HFF-Myc (cell line): ENCODE measurements around the gene CHRNA5.
"Not testable (repeated sequence)": the region's sequence is repeated elsewhere in the genome, so short reads cannot be mapped to it uniquely, and the experiment has no call there.

Source experiments
- DNase-seq: peaks from one replicate; pipeline ENCODE4 v3.0.0-alpha.2; 2011; ENCODE audit warnings: low read depth; ENCODE audit errors: extremely low read depth
- H3K4me3 ChIP-seq: replicated peaks from 2 replicates; pipeline ENCODE4 v1.5.1; 2011; ENCODE audit warnings: low read depth, mild to moderate bottlenecking, control low read depth, low read length
- TF ChIP-seq, protein P1 (sequence below): IDR thresholded peaks from 2 replicates; pipeline ENCODE4 v1.5.1; 2012; ENCODE audit warnings: mild to moderate bottlenecking, low read depth, low read length, control low read depth; ENCODE audit errors: missing control alignments

The CHRNA5 gene

DNA sequence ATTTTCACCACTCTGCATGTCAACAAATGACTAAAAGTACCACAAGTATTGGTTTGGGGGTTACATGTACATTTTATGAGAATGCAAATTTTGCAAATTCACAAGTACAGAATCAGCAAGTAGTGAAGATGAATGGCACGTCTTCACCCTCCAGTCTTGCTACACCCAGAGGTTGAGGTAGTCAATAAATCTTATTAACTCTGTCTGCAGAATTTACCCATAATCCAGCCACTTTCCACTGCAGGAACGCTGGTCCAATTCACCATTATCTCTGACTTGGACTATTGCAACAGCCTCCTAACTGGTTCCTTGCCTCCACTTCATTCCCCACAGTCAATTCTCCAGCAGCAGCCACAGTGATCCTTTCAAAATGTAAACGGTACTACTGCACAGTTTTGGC is 14.5 kb upstream of the CHRNA5 start:
- H3K4me3 ChIP-seq, result no peak overlapping the region
- no peak for DNase-seq
- TF ChIP-seq, protein P1, sequence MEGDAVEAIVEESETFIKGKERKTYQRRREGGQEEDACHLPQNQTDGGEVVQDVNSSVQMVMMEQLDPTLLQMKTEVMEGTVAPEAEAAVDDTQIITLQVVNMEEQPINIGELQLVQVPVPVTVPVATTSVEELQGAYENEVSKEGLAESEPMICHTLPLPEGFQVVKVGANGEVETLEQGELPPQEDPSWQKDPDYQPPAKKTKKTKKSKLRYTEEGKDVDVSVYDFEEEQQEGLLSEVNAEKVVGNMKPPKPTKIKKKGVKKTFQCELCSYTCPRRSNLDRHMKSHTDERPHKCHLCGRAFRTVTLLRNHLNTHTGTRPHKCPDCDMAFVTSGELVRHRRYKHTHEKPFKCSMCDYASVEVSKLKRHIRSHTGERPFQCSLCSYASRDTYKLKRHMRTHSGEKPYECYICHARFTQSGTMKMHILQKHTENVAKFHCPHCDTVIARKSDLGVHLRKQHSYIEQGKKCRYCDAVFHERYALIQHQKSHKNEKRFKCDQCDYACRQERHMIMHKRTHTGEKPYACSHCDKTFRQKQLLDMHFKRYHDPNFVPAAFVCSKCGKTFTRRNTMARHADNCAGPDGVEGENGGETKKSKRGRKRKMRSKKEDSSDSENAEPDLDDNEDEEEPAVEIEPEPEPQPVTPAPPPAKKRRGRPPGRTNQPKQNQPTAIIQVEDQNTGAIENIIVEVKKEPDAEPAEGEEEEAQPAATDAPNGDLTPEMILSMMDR, result no peak

DNA sequence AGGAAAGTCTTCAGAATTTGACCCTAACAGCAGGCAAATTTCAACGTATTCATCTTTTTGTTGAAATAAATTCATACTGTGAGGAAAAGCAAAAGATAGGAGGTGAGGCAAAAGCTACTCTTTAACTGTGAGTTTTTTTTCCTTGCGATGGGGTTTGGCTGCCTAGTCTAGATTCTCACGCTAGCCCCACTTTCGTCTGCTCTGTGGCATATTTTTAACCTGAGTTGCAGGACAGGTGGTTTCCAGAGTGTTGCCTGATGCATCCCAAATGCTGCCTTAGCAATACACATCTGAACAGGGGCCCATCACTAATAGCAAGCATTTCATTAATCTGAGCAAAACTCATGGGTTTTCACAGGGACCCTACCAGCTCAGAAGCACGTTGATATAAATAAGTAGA is 13.4 kb upstream of the CHRNA5 start:
- TF ChIP-seq, protein P1, result no peak
- H3K4me3 ChIP-seq, result no peak overlapping the region
- DNase-seq, result no peak

DNA sequence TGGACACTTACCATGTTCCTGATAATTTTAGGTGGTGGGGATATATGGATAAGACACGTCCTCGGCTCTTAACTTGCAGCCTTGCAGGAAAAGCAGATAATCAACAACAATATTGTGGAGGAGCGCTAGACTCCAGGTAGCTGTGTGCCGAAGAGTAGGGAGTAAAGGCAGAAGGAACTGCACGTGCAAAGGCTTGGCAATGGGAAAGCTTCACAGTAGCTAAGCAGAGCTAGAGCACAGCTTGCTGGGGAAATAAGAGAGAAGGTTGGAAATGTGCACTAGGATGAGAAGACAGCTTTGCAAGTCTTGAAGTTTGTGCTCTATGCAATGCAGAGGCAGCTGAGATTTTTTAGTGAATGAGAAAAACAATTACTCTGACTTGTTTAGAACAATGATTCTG is 12.7 kb upstream of the CHRNA5 start:
- no peak for DNase-seq
- no peak overlapping the region for H3K4me3 ChIP-seq
- TF ChIP-seq, protein P1, result no peak

DNA sequence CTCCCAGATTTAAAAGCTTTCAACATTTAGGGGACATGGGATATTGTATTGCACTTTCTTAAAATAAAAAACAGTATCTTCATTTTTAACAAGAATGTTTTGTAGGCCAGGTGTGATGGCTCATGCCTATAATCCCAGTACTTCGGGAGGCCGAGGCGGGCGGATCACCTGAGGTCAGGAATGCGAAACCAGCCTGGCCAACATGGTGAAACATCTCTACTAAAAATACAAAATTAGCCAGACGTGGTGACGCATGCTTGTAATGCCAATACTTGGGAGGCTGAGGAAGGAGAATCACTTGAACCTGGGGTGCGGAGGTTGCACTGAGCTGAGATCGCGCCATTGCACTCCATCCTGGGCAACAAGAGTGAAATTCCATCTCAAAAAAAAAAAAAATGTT is 5.1 kb upstream of the CHRNA5 start:
- H3K4me3 ChIP-seq, DNase-seq: not testable (repeated sequence)

DNA sequence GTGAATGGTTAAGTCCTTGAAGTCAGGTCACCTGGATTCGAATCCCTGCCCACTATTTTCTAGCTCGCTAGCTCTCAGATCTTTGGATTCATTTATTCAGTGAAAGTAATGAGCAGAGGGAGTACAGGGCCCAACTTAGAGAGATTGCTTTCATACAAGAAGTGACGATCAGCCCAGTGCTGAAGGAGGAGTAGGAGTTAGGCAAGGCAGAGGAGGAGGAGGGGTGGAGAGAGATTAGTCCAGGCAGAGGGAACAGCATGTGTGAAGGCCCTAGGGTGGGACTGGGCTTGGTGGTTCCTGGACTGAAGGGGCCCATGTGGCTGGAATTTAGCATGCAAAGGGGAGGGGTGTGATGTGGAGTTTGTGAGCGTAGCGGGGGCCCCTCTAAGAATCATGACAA is 3.8 kb upstream of the CHRNA5 start:
- TF ChIP-seq, protein P1, result no peak
- DNase-seq, result no peak
- no peak overlapping the region for H3K4me3 ChIP-seq

DNA sequence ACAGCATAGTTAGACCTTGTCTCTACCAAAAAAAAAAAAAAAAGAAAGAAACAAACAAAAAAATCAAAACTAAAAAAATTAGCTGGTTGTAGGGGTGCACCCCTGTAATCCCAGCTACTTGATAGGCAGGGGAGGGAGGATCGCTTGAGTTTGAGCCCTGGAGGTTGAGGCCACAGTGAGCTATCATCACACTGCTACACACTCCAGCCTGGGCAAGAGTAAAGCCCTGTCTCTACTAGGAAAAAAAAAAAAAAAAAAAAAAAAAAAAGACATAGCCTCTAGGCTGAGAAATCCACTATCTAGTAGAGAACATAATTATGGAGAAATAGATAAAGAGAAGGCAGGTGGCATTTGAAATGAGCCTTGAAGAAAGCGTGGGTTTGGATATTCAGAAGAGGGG is 2.2 kb upstream of the CHRNA5 start:
- H3K4me3 ChIP-seq, result no peak overlapping the region
- TF ChIP-seq, protein P1, result no peak
- DNase-seq, result no peak

DNA sequence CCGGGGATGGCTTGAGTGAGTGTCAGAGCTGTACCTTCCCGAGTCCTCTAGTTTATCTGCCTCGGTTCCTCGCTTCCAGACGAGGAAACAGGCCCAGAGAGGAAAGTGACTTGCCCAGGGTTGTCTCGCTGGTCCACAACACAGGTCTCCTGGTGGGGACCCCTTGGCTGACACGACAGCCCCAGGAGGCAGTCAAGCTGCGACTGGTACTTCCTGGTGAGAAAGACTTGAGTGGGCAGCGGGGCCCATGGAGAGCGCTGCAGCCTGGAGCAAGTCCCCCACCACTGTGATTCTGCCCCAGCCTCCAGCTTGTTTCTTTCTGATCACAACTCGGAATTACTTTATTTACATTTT is 600 bp upstream of the CHRNA5 start:
- TF ChIP-seq, protein P1, result no peak
- no peak for DNase-seq
- peak overlapping the region; percentile 81 for H3K4me3 ChIP-seq
